ENCODE data around the gene RMRP. TPM values are rescaled to one million over a fixed set of nuclear protein-coding genes. Genes with fewer than 3 reads are reported as not detected.

Gene RMRP
- total and polyA plus RNA-seq, 9 of the 15 experiments (the other 6 are each of a cell fraction or from before 2014, with no cell fraction given): 75.7 to 89,974 (median 13,378) TPM; not detected in 3

- WGBS (ENCODE audit: insufficient coverage, low coverage, missing lambda C conversion rate): 32% methylated on average over 5 of the region's 5 CpGs
- Histone ChIP-seq H3K9ac (ENCODE audit: insufficient read depth in 1 of 2, low read depth in 2 of 2, low read length in 2 of 2) (peak overlapping the region; percentile 91 to 95), H3K9me1 (ENCODE audit: control insufficient read depth, insufficient read depth, low read length) (no peaks in the 10 kb centered on the region), H3K27ac (ENCODE audit: extremely low read depth, low read depth, low read length) (peak overlapping the region; percentile 92), H3K79me2 (ENCODE audit: control insufficient read depth, insufficient read depth, low read length) (peaks cover 18% of the 10 kb centered on the region), H4K20me1 (replicated peaks; ENCODE audit: control insufficient read depth, insufficient read depth, low read length) (no peaks in the 10 kb centered on the region), H3K27me3 (ENCODE audit: control insufficient read depth in 2 of 2, insufficient read depth in 2 of 2, low read length in 2 of 2) (no peaks in the 10 kb centered on the region), H3K4me2 (ENCODE audit: insufficient read depth, low read length) (peak overlapping the region; percentile 95), H2AFZ (ENCODE audit: low read depth, low read length) (peak overlapping the region; percentile 95), H3K4me1 (replicated peaks in 1 of 2; ENCODE audit: control insufficient read depth in 2 of 2, insufficient read depth in 2 of 2, low read length in 2 of 2) (peaks cover 13 to 22% of the 10 kb centered on the region in 2 experiments), H3K4me3 (peak overlapping the region; percentile 81), H3K9me3 (replicated peaks; ENCODE audit: control insufficient read depth, insufficient read depth, low read depth, low read length) (no peaks in the 10 kb centered on the region), H3K36me3 (ENCODE audit: control insufficient read depth, insufficient read depth, low read length) (peaks cover 29% of the 10 kb centered on the region; the same call in 2 of the 3 replicates)
- ChIA-PET CTCF (ENCODE audit: low intra/inter-chr PET ratio) (no interaction called here), POLR2A (interaction anchor here (2.8 kb wide), 1 partner anchor 14 kb away, joined by 6 read pairs; no protein-coding TSS in a partner anchor)
- ATAC-seq (no peak), FAIRE-seq (no peak), DNase-seq (ENCODE audit: extremely low read depth in 1 of 4, low spot score in 3 of 4) (no peak)
- in situ Hi-C loops (cut with MboI): no loop called here
- intact Hi-C loops (cut with micrococcal nuclease): loop anchor here (10.0 kb wide), 1 partner anchor 149 kb away; the partner anchor contains the start of genes HINT2 and SPAG8
- no TSS peak for BruUV-seq (replicated peaks)
- no peak for TF ChIP-seq RREB1 (CRISPR knock-in tag; IDR thresholded peaks at IDR 0.05)
- no peak for TF ChIP-seq MLLT1 (IDR thresholded peaks at IDR 0.05)
- peak; percentile 78; the same call in 1 of the 2 replicates for TF ChIP-seq NFIC (IDR thresholded peaks at IDR 0.05)
- TF ChIP-seq CTCF (IDR thresholded peaks at IDR 0.05 in 2 of 3, conservative IDR thresholded peaks at IDR 0.05 in 1 of 3; ENCODE audit: insufficient read depth in 2 of 3, low read depth in 1 of 3, low read length in 3 of 3): 0 out of 6 replicates have a peak, but pooled peaks of 1 of the 3 experiments have one; percentile 7
- TF ChIP-seq ZBTB11 (CRISPR knock-in tag; IDR thresholded peaks at IDR 0.05): peak in 1 of 3 experiments; percentile 20; a peak in 1 of 6 replicates
- no peak for TF ChIP-seq XRCC5 (IDR thresholded peaks at IDR 0.05; ENCODE audit: low read depth, low read length)
- no peak for TF ChIP-seq SP1 (CRISPR knock-in tag; IDR thresholded peaks at IDR 0.05)
- TF ChIP-seq SMC3 (conservative IDR thresholded peaks at IDR 0.05; ENCODE audit: insufficient read depth, low read depth, low read length): no peak
These were observed 7.6 kb upstream of the RMRP start for GRCh38 chr9:35665471-35665818.
